PC-3 (cell line): ENCODE measurements around the gene STH. TPM values are rescaled to one million over a fixed set of nuclear protein-coding genes. Genes with fewer than 3 reads are reported as not detected.

Experiments used
- ATAC-seq: fragments of 200-7000 bp; cut with Tn5 transposase; 2 replicates; pipeline ENCODE4 v1.9.1; 2020; ENCODE audit warnings: mild to moderate bottlenecking, moderate library complexity
- BruUV-seq: library from RNA; stranded (reverse); fragments of 400-500 nt; replicated peaks from 2 replicates; lab custom pipeline; 2021; lab: Mats Ljungman, UMichigan
- CTCF ChIA-PET: fragments of 300-600 bp; sonication (Branson Sonifier 250); formaldehyde crosslinking; loops from one replicate; lab custom pipeline; 2022; ENCODE audit warnings: antibody characterized with exemption; lab: Charles Lee
- POLR2A ChIA-PET: fragments of 300-600 bp; sonication (Branson Sonifier 250); formaldehyde crosslinking; loops from one replicate; lab custom pipeline; 2022; ENCODE audit warnings: antibody characterized with exemption; ENCODE audit not compliant: unreplicated experiment; lab: Charles Lee
- DNase-seq: peaks from one replicate; pipeline ENCODE4 v3.0.0-alpha.2; 2015
- H2AFZ ChIP-seq: fragments of 300-600 bp; sonication (generic); 2 replicates; pipeline ENCODE4 v1.6.0; 2016; ENCODE audit warnings: antibody characterized with exemption, low read length
- H3F3A ChIP-seq: fragments of 300-600 bp; sonication (generic); one replicate; pipeline ENCODE4 v1.6.0; 2017; ENCODE audit warnings: antibody characterized with exemption, low read length, control low read depth, mild to moderate bottlenecking; ENCODE audit not compliant: unreplicated experiment
- H3K27ac ChIP-seq: fragments of 300-600 bp; sonication (generic); 2 replicates; pipeline ENCODE4 v1.5.1; 2016; ENCODE audit warnings: mild to moderate bottlenecking, low read length
- H3K27me3 ChIP-seq: fragments of 300-600 bp; sonication (generic); 2 replicates; pipeline ENCODE4 v1.6.1; 2016; ENCODE audit warnings: low read length, mixed read lengths
- H3K36me3 ChIP-seq: fragments of 300-600 bp; sonication (generic); 2 replicates; pipeline ENCODE4 v1.6.1; 2016; ENCODE audit warnings: low read depth, mixed run types, low read length, mixed read lengths
- H3K4me1 ChIP-seq: fragments of 300-600 bp; sonication (generic); 2 replicates; pipeline ENCODE4 v1.5.1; 2016; ENCODE audit warnings: low read length; ENCODE audit not compliant: insufficient read depth
- H3K4me2 ChIP-seq: fragments of 300-600 bp; sonication (generic); 2 replicates; pipeline ENCODE4 v1.6.0; 2016; ENCODE audit warnings: low read length
- H3K4me3 ChIP-seq: fragments of 300-600 bp; sonication (generic); 2 replicates; pipeline ENCODE4 v1.5.1; 2016; ENCODE audit warnings: mild to moderate bottlenecking, low read length, mixed read lengths
- H3K79me2 ChIP-seq: fragments of 300-600 bp; sonication (generic); 2 replicates; pipeline ENCODE4 v1.6.1; 2017; ENCODE audit warnings: low read length, mixed read lengths
- H3K9ac ChIP-seq: fragments of 300-600 bp; sonication (generic); 2 replicates; pipeline ENCODE4 v1.6.0; 2016; ENCODE audit warnings: mild to moderate bottlenecking, low read length
- H3K9me2 ChIP-seq: fragments of 300-600 bp; sonication (generic); replicated peaks from 2 replicates; pipeline ENCODE4 v1.6.1; 2016; ENCODE audit warnings: mixed run types, low read length, mixed read lengths
- H3K9me3 ChIP-seq: fragments of 300-600 bp; sonication (generic); 2 replicates; pipeline ENCODE4 v1.6.1; 2016; ENCODE audit warnings: low read length, mixed read lengths
- H4K20me1 ChIP-seq: fragments of 300-600 bp; sonication (generic); 2 replicates; pipeline ENCODE4 v1.6.1; 2016; ENCODE audit warnings: low read length, mixed read lengths
- EZH2 ChIP-seq: fragments of 300-600 bp; sonication (generic); IDR thresholded peaks from one replicate; pipeline ENCODE4 v1.6.1; 2017; ENCODE audit warnings: antibody characterized with exemption, mild to moderate bottlenecking, low read length; ENCODE audit not compliant: unreplicated experiment
- EZH2phosphoT487 ChIP-seq: fragments of 300-600 bp; sonication (generic); IDR thresholded peaks from 2 replicates; pipeline ENCODE4 v1.6.1; 2018; ENCODE audit warnings: mild to moderate bottlenecking, antibody characterized with exemption, low read length, borderline replicate concordance
- intact Hi-C: fragments of 100-400 bp; cut with micrococcal nuclease; formaldehyde crosslinking; loops from 2 replicates; pipeline ENCODE4 v1.9.0; 2023
- total RNA-seq: library from RNA; depleted of rRNA; stranded (reverse); fragments of >200 nt; gene quantifications from 2 replicates; pipeline ENCODE4 v1.2.3, GENCODE V29; 2014
- TF ChIP-seq, protein P1 (sequence below): fragments of 300-600 bp; sonication (generic); conservative IDR thresholded peaks from 2 replicates; pipeline ENCODE4 v1.5.1; 2017; ENCODE audit warnings: antibody characterized with exemption, low read depth, mild to moderate bottlenecking, low read length

STH gene
- total RNA-seq, 1 experiment from 2014 or later, result not detected

GRCh38 chr17:45992175-45992574 lies 6.9 kb upstream of the STH start:
- H3K4me3 ChIP-seq, result no peak overlapping the region
- BruUV-seq, result no TSS peak
- TF ChIP-seq EZH2phosphoT487 (no peak), EZH2 (no peak)
- TF ChIP-seq, protein P1, sequence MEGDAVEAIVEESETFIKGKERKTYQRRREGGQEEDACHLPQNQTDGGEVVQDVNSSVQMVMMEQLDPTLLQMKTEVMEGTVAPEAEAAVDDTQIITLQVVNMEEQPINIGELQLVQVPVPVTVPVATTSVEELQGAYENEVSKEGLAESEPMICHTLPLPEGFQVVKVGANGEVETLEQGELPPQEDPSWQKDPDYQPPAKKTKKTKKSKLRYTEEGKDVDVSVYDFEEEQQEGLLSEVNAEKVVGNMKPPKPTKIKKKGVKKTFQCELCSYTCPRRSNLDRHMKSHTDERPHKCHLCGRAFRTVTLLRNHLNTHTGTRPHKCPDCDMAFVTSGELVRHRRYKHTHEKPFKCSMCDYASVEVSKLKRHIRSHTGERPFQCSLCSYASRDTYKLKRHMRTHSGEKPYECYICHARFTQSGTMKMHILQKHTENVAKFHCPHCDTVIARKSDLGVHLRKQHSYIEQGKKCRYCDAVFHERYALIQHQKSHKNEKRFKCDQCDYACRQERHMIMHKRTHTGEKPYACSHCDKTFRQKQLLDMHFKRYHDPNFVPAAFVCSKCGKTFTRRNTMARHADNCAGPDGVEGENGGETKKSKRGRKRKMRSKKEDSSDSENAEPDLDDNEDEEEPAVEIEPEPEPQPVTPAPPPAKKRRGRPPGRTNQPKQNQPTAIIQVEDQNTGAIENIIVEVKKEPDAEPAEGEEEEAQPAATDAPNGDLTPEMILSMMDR, result no peak
- no peaks in the 10 kb centered on the region for H3F3A ChIP-seq
- H3K9me3 ChIP-seq, result no peaks in the 10 kb centered on the region
- H3K27ac ChIP-seq, result no peak overlapping the region
- DNase-seq (no peak), ATAC-seq (no peak)
- H3K9ac ChIP-seq, result no peak overlapping the region
- no peaks in the 10 kb centered on the region for H3K36me3 ChIP-seq
- POLR2A ChIA-PET, result no interaction called here
- H4K20me1 ChIP-seq, result no peaks in the 10 kb centered on the region
- H2AFZ ChIP-seq, result no peak overlapping the region
- H3K79me2 ChIP-seq, result no peaks in the 10 kb centered on the region
- no peaks in the 10 kb centered on the region for H3K9me2 ChIP-seq
- CTCF ChIA-PET, result interaction anchor here (0.6 kb wide), 1 partner anchor 862 kb away, joined by 3 read pairs; no protein-coding TSS in a partner anchor
- no peaks in the 10 kb centered on the region for H3K27me3 ChIP-seq
- H3K4me2 ChIP-seq, result no peak overlapping the region
- no peaks in the 10 kb centered on the region for H3K4me1 ChIP-seq
- intact Hi-C loops, result no loop called here

- Histone ChIP-seq H3K4me1 (no peaks in the 10 kb centered on the region), H3K4me2 (no peak overlapping the region), H2AFZ (no peak overlapping the region), H3K9me2 (no peaks in the 10 kb centered on the region), H4K20me1 (no peaks in the 10 kb centered on the region), H3K9ac (no peak overlapping the region), H3K27me3 (no peaks in the 10 kb centered on the region), H3F3A (no peaks in the 10 kb centered on the region), H3K36me3 (no peaks in the 10 kb centered on the region), H3K79me2 (no peaks in the 10 kb centered on the region), H3K27ac (no peak overlapping the region), H3K9me3 (no peaks in the 10 kb centered on the region), H3K4me3 (no peak overlapping the region)
- DNase-seq (no peak), ATAC-seq (no peak)
- TF ChIP-seq EZH2phosphoT487, result no peak
- TF ChIP-seq EZH2, result no peak
- TF ChIP-seq, protein P1, result no peak
- ChIA-PET POLR2A (no interaction called here), CTCF (no interaction called here)
- intact Hi-C loops, result no loop called here
- BruUV-seq, result no TSS peak
Measured at GRCh38 chr17:45992904-45993303, 6.1 kb upstream of the STH start.

- no peak for ATAC-seq
- Histone ChIP-seq H3K4me3 (no peak overlapping the region), H3F3A (no peaks in the 10 kb centered on the region)
Measured at GRCh38 chr17:45993962-45994627, 5.0 kb upstream of the STH start.

More at GRCh38 chr17:45993962-45994627, 5.0 kb upstream of the STH start:
- intact Hi-C loops, result no loop called here
- ChIA-PET POLR2A (no interaction called here), CTCF (no interaction called here)
- no peaks in the 10 kb centered on the region for H3K4me1 ChIP-seq
- no peak overlapping the region for H3K9ac ChIP-seq
- H3K4me2 ChIP-seq, result no peak overlapping the region
- H4K20me1 ChIP-seq, result no peaks in the 10 kb centered on the region
- no peaks in the 10 kb centered on the region for H3K79me2 ChIP-seq
- no peaks in the 10 kb centered on the region for H3K9me2 ChIP-seq
- TF ChIP-seq EZH2 (no peak), EZH2phosphoT487 (no peak)
- TF ChIP-seq, protein P1, result no peak
- no peaks in the 10 kb centered on the region for H3K36me3 ChIP-seq
- H3K27ac ChIP-seq, result no peak overlapping the region
- no peak overlapping the region for H2AFZ ChIP-seq
- H3K9me3 ChIP-seq, result no peaks in the 10 kb centered on the region
- DNase-seq, result no peak
- no peaks in the 10 kb centered on the region for H3K27me3 ChIP-seq
- BruUV-seq, result no TSS peak
